Neural progenitor cell (in vitro differentiated cells): ENCODE data around the gene PKNOX2.

Experiments
- CTCF ChIP-seq: fragments of 200-600 bp; sonication (generic); IDR thresholded peaks from 2 replicates; pipeline ENCODE4 v1.5.1; 2017; ENCODE audit warnings: antibody characterized with exemption, mild to moderate bottlenecking
- EZH2 ChIP-seq: fragments of 200-600 bp; sonication (generic); IDR thresholded peaks from 2 replicates; pipeline ENCODE4 v1.6.1; 2017; ENCODE audit warnings: antibody characterized with exemption, mild to moderate bottlenecking, moderate library complexity
- EZH2phosphoT487 ChIP-seq: fragments of 200-600 bp; sonication (generic); IDR thresholded peaks from 2 replicates; pipeline ENCODE4 v1.6.1; 2017; ENCODE audit warnings: antibody characterized with exemption

GRCh38 chr11:125308246-125308645, 143.7 kb downstream of the PKNOX2 start:
- TF ChIP-seq CTCF: no peak
- no peak for TF ChIP-seq EZH2phosphoT487
- TF ChIP-seq EZH2: no peak
